OCI-LY3 (cell line): ENCODE data around the gene NEIL1.

Source experiments
- EZH2phosphoT487 ChIP-seq: fragments of 200-600 bp; shearing (Covaris generic); IDR thresholded peaks from 2 replicates; pipeline ENCODE4 v1.6.1; 2018; ENCODE audit warnings: antibody characterized with exemption, mixed run types, low read depth
- TF ChIP-seq, protein P1 (sequence below): fragments of 200-600, 300-600 bp; sonication (generic); IDR thresholded peaks from 2 replicates; pipeline ENCODE4 v1.5.1; 2014; ENCODE audit warnings: antibody characterized with exemption, low read length, low read depth

DNA sequence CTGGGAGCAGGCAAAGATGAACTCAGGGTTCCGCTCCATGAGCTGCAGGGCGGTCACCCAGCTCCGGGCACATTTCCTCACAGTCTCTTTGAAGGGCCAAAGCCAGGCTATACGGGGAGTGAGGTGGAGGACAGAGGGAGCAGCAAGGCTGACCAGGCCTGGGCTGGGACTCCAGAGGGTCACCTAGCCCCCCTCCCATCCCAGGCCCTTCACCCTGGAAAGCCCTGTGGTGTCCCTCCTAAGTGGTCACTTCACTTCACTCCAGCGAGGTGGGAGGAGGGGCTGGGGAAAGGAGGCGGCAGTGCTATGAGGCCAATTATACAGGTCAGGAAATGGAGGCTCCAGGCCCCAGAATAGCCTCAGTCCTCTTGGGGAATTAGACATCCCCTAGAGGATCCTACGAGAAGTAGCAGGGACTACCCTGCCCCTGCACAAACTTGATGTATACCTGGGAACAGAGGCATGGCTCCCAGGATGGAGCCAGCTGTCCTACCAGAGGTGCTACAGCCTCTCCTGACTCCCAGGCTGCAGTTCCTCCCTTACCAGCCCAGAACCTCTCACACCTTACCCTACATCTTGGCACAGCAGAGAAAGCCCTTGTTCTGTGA is 15.9 kb downstream of the NEIL1 start:
- TF ChIP-seq, protein P1, sequence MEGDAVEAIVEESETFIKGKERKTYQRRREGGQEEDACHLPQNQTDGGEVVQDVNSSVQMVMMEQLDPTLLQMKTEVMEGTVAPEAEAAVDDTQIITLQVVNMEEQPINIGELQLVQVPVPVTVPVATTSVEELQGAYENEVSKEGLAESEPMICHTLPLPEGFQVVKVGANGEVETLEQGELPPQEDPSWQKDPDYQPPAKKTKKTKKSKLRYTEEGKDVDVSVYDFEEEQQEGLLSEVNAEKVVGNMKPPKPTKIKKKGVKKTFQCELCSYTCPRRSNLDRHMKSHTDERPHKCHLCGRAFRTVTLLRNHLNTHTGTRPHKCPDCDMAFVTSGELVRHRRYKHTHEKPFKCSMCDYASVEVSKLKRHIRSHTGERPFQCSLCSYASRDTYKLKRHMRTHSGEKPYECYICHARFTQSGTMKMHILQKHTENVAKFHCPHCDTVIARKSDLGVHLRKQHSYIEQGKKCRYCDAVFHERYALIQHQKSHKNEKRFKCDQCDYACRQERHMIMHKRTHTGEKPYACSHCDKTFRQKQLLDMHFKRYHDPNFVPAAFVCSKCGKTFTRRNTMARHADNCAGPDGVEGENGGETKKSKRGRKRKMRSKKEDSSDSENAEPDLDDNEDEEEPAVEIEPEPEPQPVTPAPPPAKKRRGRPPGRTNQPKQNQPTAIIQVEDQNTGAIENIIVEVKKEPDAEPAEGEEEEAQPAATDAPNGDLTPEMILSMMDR, result no peak
- TF ChIP-seq EZH2phosphoT487, result no peak
